HCT116 (cell line): ENCODE results near the gene HES2. TPM values are rescaled to one million over a fixed set of nuclear protein-coding genes. Genes with fewer than 3 reads are reported as not detected.

Experiments used
- ATAC-seq: fragments of 200-7000 bp; cut with Tn5 transposase; 2 replicates; pipeline ENCODE4 v1.9.1; 2020; ENCODE audit warnings: mild to moderate bottlenecking, moderate library complexity
- BruUV-seq: library from RNA; stranded (reverse); fragments of 400-500 nt; replicated peaks from 2 replicates; lab custom pipeline; 2021; lab: Mats Ljungman, UMichigan
- CTCF ChIA-PET: fragments of 300-600 bp; sonication (Branson Sonifier 250); formaldehyde crosslinking; loops from one replicate; lab custom pipeline; 2021; ENCODE audit warnings: antibody characterized with exemption; lab: Charles Lee
- POLR2A ChIA-PET: fragments of 300-600, 350-600 bp; sonication (Branson Sonifier 250); formaldehyde crosslinking; loops from one replicate; lab custom pipeline; 2021; ENCODE audit warnings: antibody characterized with exemption; lab: Charles Lee
- RAD21 ChIA-PET, 2 experiments: fragments of 300-600 bp; sonication (Branson Sonifier 250); formaldehyde crosslinking; loops; one replicate each; lab custom pipeline; 2023; ENCODE audit warnings: low total read pairs in 2 of 2; ENCODE audit not compliant: uncharacterized antibody in 2 of 2, unreplicated experiment in 2 of 2, low non-redundant PET in 1 of 2; lab: Charles Lee
- DNase-seq: peaks from one replicate; pipeline ENCODE4 v3.0.0-alpha.2; 2010; ENCODE audit warnings: low read depth, low spot score
- H2AFZ ChIP-seq: fragments of 200-600 bp; shearing (Covaris generic), sonication (generic); 2 replicates; pipeline ENCODE4 v1.6.1; 2017; ENCODE audit warnings: low read depth, mixed run types, mixed read lengths, antibody characterized with exemption, low read length; ENCODE audit not compliant: poor library complexity, severe bottlenecking
- H3K27ac ChIP-seq: 2 replicates; pipeline ENCODE4 v1.5.1; 2012; ENCODE audit warnings: low read depth, low read length
- H3K27me3 ChIP-seq: fragments of 200-600 bp; sonication (generic); 2 replicates; pipeline ENCODE4 v1.6.1; 2016; ENCODE audit warnings: mixed run types, low read length, mixed read lengths; ENCODE audit not compliant: insufficient read depth
- H3K36me3 ChIP-seq, 2 experiments: fragments of 200-500 bp in 1 of 2; fragments of 200-600 bp in 1 of 2; sonication (Bioruptor generic) in 1 of 2; sonication (generic) in 1 of 2; 2 replicates each; pipeline versions ENCODE4 v1.5.1 to v1.6.1; 2014 to 2016; ENCODE audit warnings: low read length in 2 of 2, inconsistent platforms in 1 of 2, mixed read lengths in 1 of 2, mixed run types in 1 of 2; ENCODE audit not compliant: insufficient read depth in 2 of 2, control insufficient read depth in 1 of 2
- H3K4me1 ChIP-seq, 2 experiments: fragments of 200-600 bp in 1 of 2; sonication (generic) in 1 of 2; 2 replicates each; pipeline versions ENCODE4 v1.5.1 to v1.6.1; 2012 to 2017; ENCODE audit warnings: low read length in 2 of 2, inconsistent platforms in 1 of 2, mild to moderate bottlenecking in 1 of 2, mixed read lengths in 1 of 2, mixed run types in 1 of 2, moderate library complexity in 1 of 2; ENCODE audit not compliant: insufficient read depth in 2 of 2, control insufficient read depth in 1 of 2
- H3K4me2 ChIP-seq: fragments of 200-600 bp; sonication (generic); 2 replicates; pipeline ENCODE4 v1.6.1; 2017; ENCODE audit warnings: mixed run types, low read length, mixed read lengths
- H3K4me3 ChIP-seq, 2 experiments: fragments of 200-600 bp in 1 of 2; sonication (generic) in 1 of 2; replicated peaks in 1 of 2; 2 replicates each; pipeline ENCODE4 v1.5.1; 2011 to 2016; ENCODE audit warnings: low read length in 2 of 2, control low read depth in 1 of 2, low read depth in 1 of 2, mild to moderate bottlenecking in 1 of 2, mixed read lengths in 1 of 2, mixed run types in 1 of 2
- H3K79me2 ChIP-seq: fragments of 200-600 bp; sonication (generic); 2 replicates; pipeline ENCODE4 v1.6.1; 2017; ENCODE audit warnings: mild to moderate bottlenecking, mixed run types, low read length, moderate library complexity, mixed read lengths; ENCODE audit not compliant: insufficient read depth
- H3K9ac ChIP-seq: fragments of 200-600 bp; sonication (generic); 2 replicates; pipeline ENCODE4 v1.6.1; 2016; ENCODE audit warnings: low read length, mixed read lengths
- H3K9me2 ChIP-seq: fragments of 200-600 bp; sonication (generic), shearing (Covaris generic); 2 replicates; pipeline ENCODE4 v1.6.1; 2017; ENCODE audit warnings: mixed run types, mild to moderate bottlenecking, moderate library complexity; ENCODE audit not compliant: insufficient read depth
- H3K9me3 ChIP-seq, 2 experiments: fragments of 200-500 bp in 1 of 2; fragments of 200-600 bp in 1 of 2; sonication (Bioruptor generic) in 1 of 2; sonication (generic) in 1 of 2; 2 replicates each; pipeline ENCODE4 v1.6.1; 2014 to 2017; ENCODE audit warnings: low read length in 2 of 2, mixed read lengths in 2 of 2, inconsistent platforms in 1 of 2, low read depth in 1 of 2, mild to moderate bottlenecking in 1 of 2, mixed run types in 1 of 2, moderate library complexity in 1 of 2; ENCODE audit not compliant: control insufficient read depth in 1 of 2, insufficient read depth in 1 of 2
- H4K20me1 ChIP-seq: fragments of 200-600 bp; sonication (generic), shearing (Covaris generic); 2 replicates; pipeline ENCODE4 v1.6.1; 2017; ENCODE audit warnings: mixed run types, mild to moderate bottlenecking, moderate library complexity; ENCODE audit not compliant: insufficient read depth
- ATF3 ChIP-seq: IDR thresholded peaks from 2 replicates; pipeline ENCODE4 v1.6.1; 2012
- CEBPB ChIP-seq: IDR thresholded peaks from 2 replicates; pipeline ENCODE4 v1.6.1; 2012; ENCODE audit warnings: low read depth
- EGR1 ChIP-seq: IDR thresholded peaks from 2 replicates; pipeline ENCODE4 v1.6.1; 2012; ENCODE audit warnings: low read depth
- ELF1 ChIP-seq: IDR thresholded peaks from 2 replicates; pipeline ENCODE4 v1.6.1; 2012; ENCODE audit warnings: low read depth, borderline replicate concordance
- EZH2 ChIP-seq: fragments of 200-600 bp; sonication (generic); IDR thresholded peaks from 2 replicates; pipeline ENCODE4 v1.6.1; 2017; ENCODE audit warnings: antibody characterized with exemption, mixed run types
- EZH2phosphoT487 ChIP-seq: fragments of 200-600 bp; IDR thresholded peaks from 2 replicates; pipeline ENCODE4 v1.6.1; 2018; ENCODE audit warnings: antibody characterized with exemption, borderline replicate concordance
- JUND ChIP-seq: IDR thresholded peaks from 2 replicates; pipeline ENCODE4 v1.6.1; 2012
- MAX ChIP-seq: IDR thresholded peaks from 2 replicates; pipeline ENCODE4 v1.6.1; 2012
- POLR2AphosphoS5 ChIP-seq: IDR thresholded peaks from 2 replicates; pipeline ENCODE4 v1.6.1; 2011; ENCODE audit warnings: mild to moderate bottlenecking, low read depth, low read length, moderate library complexity
- RAD21 ChIP-seq: IDR thresholded peaks from 2 replicates; pipeline ENCODE4 v1.6.1; 2012; ENCODE audit warnings: low read depth, mild to moderate bottlenecking
- SIN3A ChIP-seq: IDR thresholded peaks from 2 replicates; pipeline ENCODE4 v1.6.1; 2012; ENCODE audit warnings: low read depth
- SP1 ChIP-seq: IDR thresholded peaks from 2 replicates; pipeline ENCODE4 v1.6.1; 2012; ENCODE audit warnings: low read depth
- SRF ChIP-seq: IDR thresholded peaks from 2 replicates; pipeline ENCODE4 v1.6.1; 2012; ENCODE audit warnings: low read depth
- ZBTB33 ChIP-seq: IDR thresholded peaks from 2 replicates; pipeline ENCODE4 v1.6.1; 2011; ENCODE audit warnings: mild to moderate bottlenecking, low read length, moderate library complexity; ENCODE audit not compliant: insufficient replicate concordance; ENCODE audit errors: extremely low read depth
- ZFX ChIP-seq: fragments of 450-650 bp; IDR thresholded peaks from 2 replicates; pipeline ENCODE4 v1.6.1; 2017
- intact Hi-C: fragments of 100-400 bp; cut with micrococcal nuclease; formaldehyde crosslinking; loops from 2 replicates; pipeline ENCODE4 v1.10.0; 2022
- total RNA-seq: library from RNA; stranded (reverse); gene quantifications from one replicate; pipeline ENCODE4 v1.2.1, GENCODE V29; 2021; ENCODE audit not compliant: unreplicated experiment
- TF ChIP-seq, protein P1 (sequence below), 3 experiments: fragments of 200-600 bp in 1 of 3; sonication (generic) in 1 of 3; IDR thresholded peaks in 2 of 3; conservative IDR thresholded peaks in 1 of 3; 2 replicates each; pipeline ENCODE4 v1.5.1; 2012 to 2017; ENCODE audit warnings: low read depth in 2 of 3, low read length in 2 of 3, antibody characterized with exemption in 1 of 3, borderline replicate concordance in 1 of 3, control low read depth in 1 of 3, mild to moderate bottlenecking in 1 of 3, mixed read lengths in 1 of 3, mixed run types in 1 of 3, moderate library complexity in 1 of 3; ENCODE audit not compliant: insufficient read depth in 1 of 3
- TF ChIP-seq, protein P2 (sequence below): IDR thresholded peaks from 2 replicates; pipeline ENCODE4 v1.6.1; 2012; ENCODE audit warnings: low read depth

The HES2 gene
- total RNA-seq, 1 experiment from 2014 or later: 8.4 TPM

GRCh38 chr1:6370006-6370405 lies 49.7 kb downstream of the HES2 start:
- Histone ChIP-seq H3K9me2 (no peaks in the 10 kb centered on the region), H3K27ac (no peak overlapping the region), H3K79me2 (peaks cover 64% of the 10 kb centered on the region), H3K4me1 (peaks cover 14 to 58% of the 10 kb centered on the region in 2 experiments; a peak in 3 of 4 replicates), H3K36me3 (0 out of 4 replicates have a peak, but pooled peaks cover 0 to 5% of the 10 kb centered on the region in 2 experiments), H3K9ac (no peak overlapping the region)
- no TSS peak for BruUV-seq
- CTCF ChIA-PET: interaction anchor here (1.3 kb wide), 1 partner anchor 8 kb away, joined by 4 read pairs; no protein-coding TSS in a partner anchor
- ATAC-seq: no peak
- TF ChIP-seq, protein P1, sequence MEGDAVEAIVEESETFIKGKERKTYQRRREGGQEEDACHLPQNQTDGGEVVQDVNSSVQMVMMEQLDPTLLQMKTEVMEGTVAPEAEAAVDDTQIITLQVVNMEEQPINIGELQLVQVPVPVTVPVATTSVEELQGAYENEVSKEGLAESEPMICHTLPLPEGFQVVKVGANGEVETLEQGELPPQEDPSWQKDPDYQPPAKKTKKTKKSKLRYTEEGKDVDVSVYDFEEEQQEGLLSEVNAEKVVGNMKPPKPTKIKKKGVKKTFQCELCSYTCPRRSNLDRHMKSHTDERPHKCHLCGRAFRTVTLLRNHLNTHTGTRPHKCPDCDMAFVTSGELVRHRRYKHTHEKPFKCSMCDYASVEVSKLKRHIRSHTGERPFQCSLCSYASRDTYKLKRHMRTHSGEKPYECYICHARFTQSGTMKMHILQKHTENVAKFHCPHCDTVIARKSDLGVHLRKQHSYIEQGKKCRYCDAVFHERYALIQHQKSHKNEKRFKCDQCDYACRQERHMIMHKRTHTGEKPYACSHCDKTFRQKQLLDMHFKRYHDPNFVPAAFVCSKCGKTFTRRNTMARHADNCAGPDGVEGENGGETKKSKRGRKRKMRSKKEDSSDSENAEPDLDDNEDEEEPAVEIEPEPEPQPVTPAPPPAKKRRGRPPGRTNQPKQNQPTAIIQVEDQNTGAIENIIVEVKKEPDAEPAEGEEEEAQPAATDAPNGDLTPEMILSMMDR (IDR thresholded peaks at IDR 0.05 in 2 of 3, conservative IDR thresholded peaks at IDR 0.05 in 1 of 3; ENCODE audit: borderline replicate concordance in 1 of 3, insufficient read depth in 1 of 3, low read depth in 2 of 3, low read length in 2 of 3): no peak
- TF ChIP-seq ZFX (no peak), EZH2phosphoT487 (no peak), POLR2AphosphoS5 (no peak), RAD21 (no peak), MAX (no peak), ZBTB33 (no peak), JUND (no peak), CEBPB (no peak), ATF3 (no peak), SIN3A (no peak), EGR1 (no peak), SP1 (no peak), EZH2 (no peak), ELF1 (no peak), SRF (no peak)
- TF ChIP-seq, protein P2, sequence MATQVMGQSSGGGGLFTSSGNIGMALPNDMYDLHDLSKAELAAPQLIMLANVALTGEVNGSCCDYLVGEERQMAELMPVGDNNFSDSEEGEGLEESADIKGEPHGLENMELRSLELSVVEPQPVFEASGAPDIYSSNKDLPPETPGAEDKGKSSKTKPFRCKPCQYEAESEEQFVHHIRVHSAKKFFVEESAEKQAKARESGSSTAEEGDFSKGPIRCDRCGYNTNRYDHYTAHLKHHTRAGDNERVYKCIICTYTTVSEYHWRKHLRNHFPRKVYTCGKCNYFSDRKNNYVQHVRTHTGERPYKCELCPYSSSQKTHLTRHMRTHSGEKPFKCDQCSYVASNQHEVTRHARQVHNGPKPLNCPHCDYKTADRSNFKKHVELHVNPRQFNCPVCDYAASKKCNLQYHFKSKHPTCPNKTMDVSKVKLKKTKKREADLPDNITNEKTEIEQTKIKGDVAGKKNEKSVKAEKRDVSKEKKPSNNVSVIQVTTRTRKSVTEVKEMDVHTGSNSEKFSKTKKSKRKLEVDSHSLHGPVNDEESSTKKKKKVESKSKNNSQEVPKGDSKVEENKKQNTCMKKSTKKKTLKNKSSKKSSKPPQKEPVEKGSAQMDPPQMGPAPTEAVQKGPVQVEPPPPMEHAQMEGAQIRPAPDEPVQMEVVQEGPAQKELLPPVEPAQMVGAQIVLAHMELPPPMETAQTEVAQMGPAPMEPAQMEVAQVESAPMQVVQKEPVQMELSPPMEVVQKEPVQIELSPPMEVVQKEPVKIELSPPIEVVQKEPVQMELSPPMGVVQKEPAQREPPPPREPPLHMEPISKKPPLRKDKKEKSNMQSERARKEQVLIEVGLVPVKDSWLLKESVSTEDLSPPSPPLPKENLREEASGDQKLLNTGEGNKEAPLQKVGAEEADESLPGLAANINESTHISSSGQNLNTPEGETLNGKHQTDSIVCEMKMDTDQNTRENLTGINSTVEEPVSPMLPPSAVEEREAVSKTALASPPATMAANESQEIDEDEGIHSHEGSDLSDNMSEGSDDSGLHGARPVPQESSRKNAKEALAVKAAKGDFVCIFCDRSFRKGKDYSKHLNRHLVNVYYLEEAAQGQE: no peak
- TF ChIP-seq, all 23 proteins: peak for 0
- POLR2A ChIA-PET: interaction anchor here (1.0 kb wide), 1 partner anchor 24 kb away, joined by 3 read pairs; the partner anchor contains the start of gene ACOT7
- intact Hi-C loops: no loop called here
- no peaks in the 10 kb centered on the region for H3K27me3 ChIP-seq
- RAD21 ChIA-PET: no interaction called here
- no peak overlapping the region for H2AFZ ChIP-seq
- peaks cover 4% of the 10 kb centered on the region; the same call in 1 of the 2 replicates for H4K20me1 ChIP-seq
- no peak overlapping the region for H3K4me3 ChIP-seq
- DNase-seq: no peak
- no peak overlapping the region; the same call in 1 of the 2 replicates for H3K4me2 ChIP-seq
- H3K9me3 ChIP-seq: no peaks in the 10 kb centered on the region
